GM12878 (cell line): ENCODE measurements around the gene CDPF1. TPM values are rescaled to one million over a fixed set of nuclear protein-coding genes. Genes with fewer than 3 reads are reported as not detected.
A peak's percentile ranks its signal among the peaks of the same experiment; 100 is the strongest.

Source experiments
- ATAC-seq: fragments of 200-7000 bp; cut with Tn5 transposase; 3 replicates; pipeline ENCODE4 v1.9.1; 2020; ENCODE audit warnings: mild to moderate bottlenecking, moderate library complexity
- BruUV-seq: library from RNA; stranded (reverse); fragments of 400-500 nt; replicated peaks from 2 replicates; lab custom pipeline; 2021; lab: Mats Ljungman, UMichigan
- CTCF ChIA-PET: fragments of 300-600 bp; sonication (Branson Sonifier 250); formaldehyde crosslinking; extraction: SDS; loops from one replicate; lab custom pipeline; 2021; ENCODE audit warnings: inconsistent platforms; lab: Yijun Ruan, JAX
- POLR2A ChIA-PET: fragments of 350-600 bp; formaldehyde crosslinking; extraction: SDS; loops from one replicate; lab custom pipeline; 2021; ENCODE audit warnings: inconsistent platforms; lab: Charles Lee
- RAD21 ChIA-PET: fragments of 300-600 bp; sonication (Branson Sonifier 250); formaldehyde crosslinking; loops from one replicate; lab custom pipeline; 2023; ENCODE audit warnings: antibody characterized with exemption; ENCODE audit not compliant: unreplicated experiment; lab: Charles Lee
- SMC1A ChIA-PET: fragments of 300-600 bp; sonication (Branson Sonifier 250); formaldehyde crosslinking; loops from one replicate; lab custom pipeline; 2023; ENCODE audit not compliant: unreplicated experiment, uncharacterized antibody; lab: Charles Lee
- DNase-seq: peaks from one replicate; pipeline ENCODE4 v3.0.0-alpha.2; 2011; ENCODE audit warnings: low read depth, low spot score
- FAIRE-seq: peaks from 3 replicates; lab custom pipeline; 2011; peaks lifted over from hg19 to GRCh38; lab: Jason Lieb, UNC
- H2AFZ ChIP-seq: 2 replicates; pipeline ENCODE4 v1.6.0; 2011; ENCODE audit warnings: low read depth, low read length, control low read depth; ENCODE audit not compliant: control insufficient read depth
- H3K27ac ChIP-seq: 2 replicates; pipeline ENCODE4 v1.5.1; 2011; ENCODE audit warnings: control low read depth; ENCODE audit not compliant: control insufficient read depth, insufficient read depth
- H3K27me3 ChIP-seq, 2 experiments: replicated peaks in 1 of 2; 2 replicates each; pipeline versions ENCODE4 v1.6.0 to v1.6.1; 2011; ENCODE audit warnings: low read length in 1 of 2; ENCODE audit not compliant: control insufficient read depth in 2 of 2, insufficient read depth in 2 of 2
- H3K36me3 ChIP-seq, 2 experiments: 2 replicates each; pipeline ENCODE4 v1.5.1; 2011; ENCODE audit warnings: low read length in 1 of 2; ENCODE audit not compliant: control insufficient read depth in 2 of 2, insufficient read depth in 2 of 2
- H3K4me1 ChIP-seq: 2 replicates; pipeline ENCODE4 v1.6.1; 2011; ENCODE audit warnings: mild to moderate bottlenecking, low read length, moderate library complexity, mixed read lengths; ENCODE audit not compliant: control insufficient read depth, insufficient read depth
- H3K4me2 ChIP-seq: 2 replicates; pipeline ENCODE4 v1.6.0; 2011; ENCODE audit warnings: control low read depth; ENCODE audit not compliant: control insufficient read depth, insufficient read depth
- H3K4me3 ChIP-seq: fragments of 200-600 bp; sonication (generic); 2 replicates; pipeline ENCODE4 v1.5.1; 2016
- H3K79me2 ChIP-seq: 2 replicates; pipeline ENCODE4 v1.6.0; 2011; ENCODE audit warnings: low read length; ENCODE audit not compliant: control insufficient read depth, insufficient read depth
- H3K9ac ChIP-seq: 2 replicates; pipeline ENCODE4 v1.8.0; 2011; ENCODE audit warnings: low read length, control low read depth, mixed read lengths; ENCODE audit not compliant: control insufficient read depth, insufficient read depth
- H3K9me3 ChIP-seq: replicated peaks from 3 replicates; pipeline ENCODE4 v1.5.1; 2011; ENCODE audit warnings: mild to moderate bottlenecking, low read length; ENCODE audit not compliant: control insufficient read depth, insufficient read depth
- H4K20me1 ChIP-seq: 2 replicates; pipeline ENCODE4 v1.6.0; 2011; ENCODE audit not compliant: control insufficient read depth, insufficient read depth
- ASH2L ChIP-seq: fragments of 300-600, 200-600 bp; sonication (generic); IDR thresholded peaks from 2 replicates; pipeline ENCODE4 v1.6.1; 2017; ENCODE audit warnings: low read depth, mild to moderate bottlenecking, borderline replicate concordance
- CREB1 ChIP-seq: IDR thresholded peaks from 2 replicates; pipeline ENCODE4 v1.6.1; 2012; ENCODE audit warnings: low read depth, mild to moderate bottlenecking, inconsistent platforms
- ETV6 ChIP-seq, 2 experiments: fragments of 450-650 bp in 1 of 2; IDR thresholded peaks in 1 of 2; conservative IDR thresholded peaks in 1 of 2; 2 replicates each; pipeline ENCODE4 v1.6.1; 2014; ENCODE audit warnings: antibody characterized with exemption in 1 of 2, borderline replicate concordance in 1 of 2, low read depth in 1 of 2, mild to moderate bottlenecking in 1 of 2, moderate library complexity in 1 of 2
- IKZF1 ChIP-seq: fragments of 450-650 bp; conservative IDR thresholded peaks from 2 replicates; pipeline ENCODE4 v1.6.1; 2017; ENCODE audit warnings: antibody characterized with exemption, mild to moderate bottlenecking
- MYB ChIP-seq: fragments of 150-350 bp; IDR thresholded peaks from 2 replicates; pipeline ENCODE4 v1.6.1; 2014; ENCODE audit warnings: mild to moderate bottlenecking, low read depth, low read length, borderline replicate concordance
- RB1 ChIP-seq: fragments of 450-650 bp; formaldehyde crosslinking; IDR thresholded peaks from 2 replicates; pipeline ENCODE4 v1.6.1; 2017; ENCODE audit warnings: mild to moderate bottlenecking, borderline replicate concordance
- STAT1 ChIP-seq: fragments of 450-650 bp; conservative IDR thresholded peaks from 2 replicates; pipeline ENCODE4 v1.6.1; 2014; ENCODE audit warnings: antibody characterized with exemption, mild to moderate bottlenecking
- TCF7 ChIP-seq: IDR thresholded peaks from 2 replicates; pipeline ENCODE4 v1.6.1; 2014; ENCODE audit warnings: antibody characterized with exemption, borderline replicate concordance
- WGBS: methylation state at CpG from one replicate; pipeline ENCODE4 v1.1.6; 2016; ENCODE audit warnings: low lambda C conversion rate; ENCODE audit not compliant: insufficient replicate concordance, insufficient coverage; ENCODE audit errors: missing lambda C conversion rate; 5-methylcytosine and 5-hydroxymethylcytosine counted together
- in situ Hi-C: fragments of 300-500 bp; cut with MboI; formaldehyde crosslinking; loops from 9 replicates; pipeline ENCODE4 v1.14.3; 2018; ENCODE audit warnings: mixed read lengths
- intact Hi-C: fragments of 100-400 bp; cut with micrococcal nuclease; formaldehyde crosslinking; loops from one replicate; pipeline ENCODE4 v1.14.2; 2022; ENCODE audit not compliant: unreplicated experiment
- polyA plus RNA-seq, 11 experiments: library from polyadenylated mRNA; depleted of rRNA in 4 of 11; unstranded in 6 of 11; stranded (reverse) in 5 of 11; fragments of >200 nt; fragmentation: Nextera tagmentation in 4 of 11; fragmentation: Illumina TruSeq in 1 of 11; extraction: Ambion mirVana in 4 of 11; extraction: Trizol in 1 of 11; gene quantifications; 1 replicate in 1 of 11; 2 replicates in 10 of 11; pipeline versions ENCODE4 v1.2.1 to v1.2.3, GENCODE V29; 2011 to 2016; ENCODE audit warnings: inconsistent platforms in 2 of 11, missing spikeins in 2 of 11, low read depth in 1 of 11
- total RNA-seq, 4 experiments: library from RNA; depleted of rRNA in 3 of 4; stranded (reverse); fragments of >200 nt in 3 of 4; fragmentation: Illumina TruSeq in 1 of 4; extraction: Trizol in 1 of 4; gene quantifications; 2 replicates each; pipeline versions ENCODE4 v1.2.1 to v1.2.3, GENCODE V29; 2013 to 2021
- TF ChIP-seq, protein P1 (sequence below): IDR thresholded peaks from 2 replicates; pipeline ENCODE4 v1.6.1; 2011; ENCODE audit warnings: borderline replicate concordance, low read depth, mild to moderate bottlenecking, moderate library complexity, mixed read lengths, low read length; ENCODE audit not compliant: insufficient read depth; ENCODE audit errors: extremely low read length
- TF ChIP-seq, protein P2 (sequence below): fragments of 450-650 bp; IDR thresholded peaks from 2 replicates; pipeline ENCODE4 v1.6.1; 2014; ENCODE audit warnings: mild to moderate bottlenecking

The CDPF1 gene
- total and polyA plus RNA-seq, 10 of the 15 experiments (the other 5 are each of a cell fraction or from before 2014, with no cell fraction given) = 1.0 to 22.4 (median 7.9) TPM

- Histone ChIP-seq H3K4me3 (no peak overlapping the region), H4K20me1 (no peaks in the 10 kb centered on the region), H3K9ac (no peak overlapping the region), H3K4me2 (no peak overlapping the region), H3K36me3 (peaks cover 2 to 3% of the 10 kb centered on the region in 2 experiments; a peak in 2 of 4 replicates), H3K4me1 (peaks cover 8% of the 10 kb centered on the region), H3K27ac (no peak overlapping the region), H3K79me2 (no peaks in the 10 kb centered on the region), H3K27me3 (no peaks in the 10 kb centered on the region), H3K9me3 (no peaks in the 10 kb centered on the region; the same call in 2 of the 3 replicates), H2AFZ (peak overlapping the region; percentile 50; the same call in 1 of the 2 replicates)
- FAIRE-seq = no peak
- intact Hi-C loops (no loop called here), in situ Hi-C loops (no loop called here)
- BruUV-seq = no TSS peak
- 0 out of 2 replicates have a peak, but pooled peaks have one; percentile 16 for TF ChIP-seq CREB1
- TF ChIP-seq TCF7 = no peak
- peak; percentile 7 for DNase-seq
- 55% methylated on average over 10 of the region's 10 CpGs for WGBS
- SMC1A ChIA-PET = no interaction called here
- POLR2A ChIA-PET = no interaction called here
- RAD21 ChIA-PET = no interaction called here
- ATAC-seq = no peak
- CTCF ChIA-PET = no interaction called here
Measured at GRCh38 chr22:46219636-46220035, 30.5 kb downstream of the CDPF1 start.

- Histone ChIP-seq H3K4me3 (no peak overlapping the region), H3K79me2 (no peaks in the 10 kb centered on the region), H3K9ac (no peak overlapping the region), H2AFZ (no peak overlapping the region), H3K4me2 (no peak overlapping the region), H4K20me1 (no peaks in the 10 kb centered on the region), H3K36me3 (peaks cover 0 to 9% of the 10 kb centered on the region in 2 experiments; a peak in 2 of 4 replicates), H3K27me3 (no peaks in the 10 kb centered on the region), H3K4me1 (peaks cover 2% of the 10 kb centered on the region; the same call in 1 of the 2 replicates), H3K9me3 (no peaks in the 10 kb centered on the region; the same call in 2 of the 3 replicates), H3K27ac (no peak overlapping the region)
- in situ Hi-C loops = no loop called here
- ChIA-PET SMC1A (no interaction called here), CTCF (no interaction called here), RAD21 (no interaction called here), POLR2A (no interaction called here)
- intact Hi-C loops = no loop called here
- DNase-seq (no peak), FAIRE-seq (no peak), ATAC-seq (no peak)
- no TSS peak for BruUV-seq
- over 99% methylated on average over 27 of the region's 28 CpGs for WGBS
- TF ChIP-seq ASH2L (no peak), MYB (no peak), STAT1 (no peak), IKZF1 (no peak), ETV6 (conservative IDR thresholded peaks at IDR 0.05 in 1 of 2, IDR thresholded peaks at IDR 0.05 in 1 of 2; ENCODE audit: borderline replicate concordance in 1 of 2, low read depth in 1 of 2) (no peak), RB1 (no peak)
- TF ChIP-seq, protein P1, sequence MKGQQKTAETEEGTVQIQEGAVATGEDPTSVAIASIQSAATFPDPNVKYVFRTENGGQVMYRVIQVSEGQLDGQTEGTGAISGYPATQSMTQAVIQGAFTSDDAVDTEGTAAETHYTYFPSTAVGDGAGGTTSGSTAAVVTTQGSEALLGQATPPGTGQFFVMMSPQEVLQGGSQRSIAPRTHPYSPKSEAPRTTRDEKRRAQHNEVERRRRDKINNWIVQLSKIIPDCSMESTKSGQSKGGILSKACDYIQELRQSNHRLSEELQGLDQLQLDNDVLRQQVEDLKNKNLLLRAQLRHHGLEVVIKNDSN = no peak
- TF ChIP-seq, protein P2, sequence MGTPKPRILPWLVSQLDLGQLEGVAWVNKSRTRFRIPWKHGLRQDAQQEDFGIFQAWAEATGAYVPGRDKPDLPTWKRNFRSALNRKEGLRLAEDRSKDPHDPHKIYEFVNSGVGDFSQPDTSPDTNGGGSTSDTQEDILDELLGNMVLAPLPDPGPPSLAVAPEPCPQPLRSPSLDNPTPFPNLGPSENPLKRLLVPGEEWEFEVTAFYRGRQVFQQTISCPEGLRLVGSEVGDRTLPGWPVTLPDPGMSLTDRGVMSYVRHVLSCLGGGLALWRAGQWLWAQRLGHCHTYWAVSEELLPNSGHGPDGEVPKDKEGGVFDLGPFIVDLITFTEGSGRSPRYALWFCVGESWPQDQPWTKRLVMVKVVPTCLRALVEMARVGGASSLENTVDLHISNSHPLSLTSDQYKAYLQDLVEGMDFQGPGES = no peak
Measured at GRCh38 chr22:46214616-46215015, 35.5 kb downstream of the CDPF1 start.
